D721Med (cell line): ENCODE measurements around the gene PLEKHG1.

Experiments
- DNase-seq: peaks from one replicate; pipeline ENCODE4 v3.0.0; 2011; ENCODE audit warnings: low spot score; ENCODE audit not compliant: insufficient read length
- FAIRE-seq: peaks from 2 replicates; lab custom pipeline; 2011; peaks lifted over from hg19 to GRCh38; lab: Jason Lieb, UNC
- TF ChIP-seq, protein P1 (sequence below): IDR thresholded peaks from 2 replicates; pipeline ENCODE4 v1.5.1; 2012; ENCODE audit warnings: mild to moderate bottlenecking, control low read depth; ENCODE audit not compliant: insufficient read depth; ENCODE audit errors: missing control alignments

The PLEKHG1 gene

DNA sequence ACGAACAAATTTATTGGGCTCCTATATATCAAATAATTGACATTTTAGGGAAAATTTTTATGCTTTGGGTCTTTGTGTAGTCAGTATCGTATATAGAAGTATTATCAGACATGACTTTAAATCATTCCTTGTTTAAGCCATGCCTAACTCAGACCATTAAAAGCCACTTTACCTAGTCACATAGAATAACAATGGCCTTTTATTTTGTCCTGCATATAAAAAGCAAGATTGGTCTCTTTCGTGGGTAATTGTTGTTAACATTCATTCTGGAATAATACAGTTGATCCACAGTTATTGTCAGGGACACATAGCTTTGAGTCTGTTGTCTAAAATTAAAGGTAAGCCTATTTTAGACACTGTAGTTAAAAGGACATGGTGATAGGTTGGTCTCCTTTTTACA is 47.4 kb downstream of the PLEKHG1 start:
- TF ChIP-seq, protein P1, sequence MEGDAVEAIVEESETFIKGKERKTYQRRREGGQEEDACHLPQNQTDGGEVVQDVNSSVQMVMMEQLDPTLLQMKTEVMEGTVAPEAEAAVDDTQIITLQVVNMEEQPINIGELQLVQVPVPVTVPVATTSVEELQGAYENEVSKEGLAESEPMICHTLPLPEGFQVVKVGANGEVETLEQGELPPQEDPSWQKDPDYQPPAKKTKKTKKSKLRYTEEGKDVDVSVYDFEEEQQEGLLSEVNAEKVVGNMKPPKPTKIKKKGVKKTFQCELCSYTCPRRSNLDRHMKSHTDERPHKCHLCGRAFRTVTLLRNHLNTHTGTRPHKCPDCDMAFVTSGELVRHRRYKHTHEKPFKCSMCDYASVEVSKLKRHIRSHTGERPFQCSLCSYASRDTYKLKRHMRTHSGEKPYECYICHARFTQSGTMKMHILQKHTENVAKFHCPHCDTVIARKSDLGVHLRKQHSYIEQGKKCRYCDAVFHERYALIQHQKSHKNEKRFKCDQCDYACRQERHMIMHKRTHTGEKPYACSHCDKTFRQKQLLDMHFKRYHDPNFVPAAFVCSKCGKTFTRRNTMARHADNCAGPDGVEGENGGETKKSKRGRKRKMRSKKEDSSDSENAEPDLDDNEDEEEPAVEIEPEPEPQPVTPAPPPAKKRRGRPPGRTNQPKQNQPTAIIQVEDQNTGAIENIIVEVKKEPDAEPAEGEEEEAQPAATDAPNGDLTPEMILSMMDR, result no peak

More for the DNA sequence above, 47.4 kb downstream of the PLEKHG1 start:
- FAIRE-seq, result no peak
- no peak for DNase-seq
